GM20000 (cell line): ENCODE results near the gene HSFX3.
"Not testable (repeated sequence)": the region's sequence is repeated elsewhere in the genome, so short reads cannot be mapped to it uniquely, and the experiment has no call there.

ENCODE experiments used
- DNase-seq: peaks from one replicate; pipeline ENCODE4 v3.0.0; 2012; ENCODE audit warnings: low spot score
- TF ChIP-seq, protein P1 (sequence below): IDR thresholded peaks from 2 replicates; pipeline ENCODE4 v1.5.1; 2012; ENCODE audit warnings: mild to moderate bottlenecking, control low read depth; ENCODE audit errors: extremely low read depth, missing control alignments

Gene HSFX3

GRCh38 chrX:149508467-149508866, 41.3 kb downstream of the HSFX3 start:
- TF ChIP-seq, protein P1, sequence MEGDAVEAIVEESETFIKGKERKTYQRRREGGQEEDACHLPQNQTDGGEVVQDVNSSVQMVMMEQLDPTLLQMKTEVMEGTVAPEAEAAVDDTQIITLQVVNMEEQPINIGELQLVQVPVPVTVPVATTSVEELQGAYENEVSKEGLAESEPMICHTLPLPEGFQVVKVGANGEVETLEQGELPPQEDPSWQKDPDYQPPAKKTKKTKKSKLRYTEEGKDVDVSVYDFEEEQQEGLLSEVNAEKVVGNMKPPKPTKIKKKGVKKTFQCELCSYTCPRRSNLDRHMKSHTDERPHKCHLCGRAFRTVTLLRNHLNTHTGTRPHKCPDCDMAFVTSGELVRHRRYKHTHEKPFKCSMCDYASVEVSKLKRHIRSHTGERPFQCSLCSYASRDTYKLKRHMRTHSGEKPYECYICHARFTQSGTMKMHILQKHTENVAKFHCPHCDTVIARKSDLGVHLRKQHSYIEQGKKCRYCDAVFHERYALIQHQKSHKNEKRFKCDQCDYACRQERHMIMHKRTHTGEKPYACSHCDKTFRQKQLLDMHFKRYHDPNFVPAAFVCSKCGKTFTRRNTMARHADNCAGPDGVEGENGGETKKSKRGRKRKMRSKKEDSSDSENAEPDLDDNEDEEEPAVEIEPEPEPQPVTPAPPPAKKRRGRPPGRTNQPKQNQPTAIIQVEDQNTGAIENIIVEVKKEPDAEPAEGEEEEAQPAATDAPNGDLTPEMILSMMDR = no peak
- no peak for DNase-seq

DNA sequence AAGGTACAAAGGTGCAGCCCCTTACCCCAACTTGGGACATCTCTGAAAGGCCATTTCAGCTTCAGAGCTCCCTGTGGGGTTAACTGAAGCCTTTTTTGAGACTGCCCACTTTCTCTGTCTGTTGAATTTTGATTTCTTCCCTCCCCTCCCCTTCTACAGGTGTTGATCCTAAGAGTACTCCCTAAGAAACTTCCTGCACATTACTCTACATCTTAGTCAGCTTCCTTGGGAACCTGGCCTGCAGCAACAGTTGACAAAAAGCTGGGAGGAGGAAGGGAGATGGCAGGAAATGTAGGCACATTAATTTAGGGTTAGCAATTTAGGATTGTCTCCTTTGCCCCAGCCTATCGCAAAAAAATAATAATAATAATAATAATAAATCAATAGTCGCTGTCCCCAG, 43.4 kb downstream of the HSFX3 start:
- TF ChIP-seq, protein P1 = no peak
- no peak for DNase-seq

DNA sequence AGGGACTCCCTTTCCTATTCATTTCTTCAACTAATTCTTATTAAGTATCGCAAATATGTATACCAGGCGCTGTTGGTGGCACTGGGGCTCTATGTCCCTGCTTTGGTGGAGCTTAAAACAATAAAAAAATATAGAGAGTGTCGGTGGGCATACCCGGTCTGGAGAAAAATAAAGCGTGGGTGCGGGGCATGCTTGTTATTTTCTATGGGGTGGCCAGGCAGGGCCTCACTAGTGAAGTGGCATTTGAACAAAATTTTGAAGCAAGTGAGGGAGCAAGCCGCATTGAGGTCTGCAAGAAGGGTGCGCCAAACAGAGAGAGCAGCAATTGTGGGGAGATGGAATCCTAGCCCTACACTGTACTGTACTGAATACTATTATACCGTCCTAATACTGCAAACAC, 44.1 kb downstream of the HSFX3 start:
- DNase-seq = no peak
- TF ChIP-seq, protein P1 = no peak

GRCh38 chrX:149504915-149505651, 44.6 kb downstream of the HSFX3 start, which contains the start of gene IDS:
Gene IDS (minus strand): TSS chrX:149505306. CDS start chrX:149505137, 169 bp downstream.
- TF ChIP-seq, protein P1 = no peak
- peak; percentile 82 for DNase-seq

GRCh38 chrX:149504226-149504914, 45.4 kb downstream of the HSFX3 start:
- TF ChIP-seq, protein P1 = peak; percentile 57
- peak; percentile 59 for DNase-seq

DNA sequence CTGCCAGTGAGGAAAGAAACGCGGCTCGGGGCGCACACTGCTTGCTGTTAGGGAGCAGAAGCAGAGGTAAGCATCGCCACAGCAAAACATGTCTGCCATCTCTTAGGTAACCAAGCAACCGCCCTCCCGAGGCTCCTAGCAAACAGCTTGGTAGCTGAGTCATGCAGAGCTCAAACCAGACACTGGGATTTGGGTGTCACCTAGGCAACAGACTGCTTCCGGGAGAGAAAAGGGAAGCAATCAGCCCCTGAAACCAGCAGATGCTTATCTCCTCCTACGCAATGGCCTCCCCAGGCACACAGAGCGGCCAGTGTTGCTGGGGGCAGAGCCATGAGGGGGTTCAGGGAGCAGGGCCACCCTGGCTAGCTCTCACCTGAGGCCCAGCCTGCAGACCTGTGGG, 46.3 kb downstream of the HSFX3 start:
- peak; percentile 18 for DNase-seq

GRCh38 chrX:149502923-149503322, 46.8 kb downstream of the HSFX3 start:
- DNase-seq = not testable (repeated sequence)

DNA sequence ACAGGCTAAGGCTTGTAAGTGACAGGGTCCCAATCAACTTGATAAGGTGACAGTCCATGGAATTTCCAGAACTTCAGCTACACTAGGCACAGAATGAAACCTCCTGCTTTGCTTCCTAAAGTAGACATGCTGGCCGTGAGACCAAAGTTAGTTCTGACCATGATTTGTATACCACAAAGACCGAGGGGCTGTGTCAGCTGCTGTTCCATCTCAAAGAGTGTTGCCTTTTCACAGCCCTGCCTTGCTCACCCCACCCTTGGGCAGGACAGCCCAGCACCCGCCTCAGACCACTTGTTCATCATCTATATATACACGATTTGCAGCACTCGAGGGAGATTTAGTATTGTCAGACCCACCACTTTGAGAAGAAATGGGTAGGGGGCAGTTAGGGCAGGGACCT, 50.0 kb downstream of the HSFX3 start:
- TF ChIP-seq, protein P1 = no peak
- DNase-seq = no peak
